HepG2 (cell line): ENCODE data around the gene ESX1. TPM values are rescaled to one million over a fixed set of nuclear protein-coding genes. Genes with fewer than 3 reads are reported as not detected.

Source experiments
- ATAC-seq: fragments of 200-7000 bp; cut with Tn5 transposase; 3 replicates; pipeline ENCODE4 v1.9.1; 2020; ENCODE audit warnings: mild to moderate bottlenecking, moderate library complexity
- BruUV-seq: library from RNA; stranded (reverse); fragments of 400-500 nt; replicated peaks from 2 replicates; lab custom pipeline; 2021; lab: Mats Ljungman, UMichigan
- CTCF ChIA-PET: fragments of 300-600 bp; formaldehyde crosslinking; extraction: SDS; loops from one replicate; lab custom pipeline; 2021; ENCODE audit warnings: low total read pairs, inconsistent platforms, low intra/inter-chr PET ratio; lab: Yijun Ruan, JAX
- POLR2A ChIA-PET: fragments of 350-600 bp; sonication (Branson Sonifier 250); formaldehyde crosslinking; loops from one replicate; lab custom pipeline; 2020; ENCODE audit warnings: antibody characterized with exemption, inconsistent platforms; lab: Yijun Ruan, JAX
- DNase-seq: peaks from one replicate; pipeline ENCODE4 v3.0.0-alpha.2; 2015; ENCODE audit warnings: low spot score
- FAIRE-seq: peaks from 3 replicates; lab custom pipeline; 2011; peaks lifted over from hg19 to GRCh38; lab: Jason Lieb, UNC
- H2AFZ ChIP-seq: one replicate; pipeline ENCODE4 v1.6.1; 2011; ENCODE audit warnings: low read length, inconsistent platforms
- H3K27ac ChIP-seq: fragments of 300-600 bp; 3 replicates; pipeline ENCODE4 v1.8.0; 2011; ENCODE audit warnings: mixed run types, mild to moderate bottlenecking, mixed read lengths, low read length, inconsistent platforms; ENCODE audit not compliant: insufficient read depth; ENCODE audit errors: extremely low read length
- H3K27me3 ChIP-seq, 2 experiments: fragments of 200-600 bp in 1 of 2; 2 replicates in 1 of 2; 3 replicates in 1 of 2; pipeline versions ENCODE4 v1.6.0 to v1.8.0; 2011; ENCODE audit warnings: low read length in 2 of 2, mild to moderate bottlenecking in 2 of 2, moderate library complexity in 2 of 2, inconsistent platforms in 1 of 2; ENCODE audit not compliant: insufficient read depth in 2 of 2, control insufficient read depth in 1 of 2
- H3K36me3 ChIP-seq, 2 experiments: fragments of 200-600 bp in 1 of 2; replicated peaks in 1 of 2; 2 replicates in 1 of 2; 3 replicates in 1 of 2; pipeline versions ENCODE4 v1.5.1 to v1.8.0; 2011; ENCODE audit warnings: low read length in 2 of 2, inconsistent platforms in 1 of 2; ENCODE audit not compliant: insufficient read depth in 2 of 2, control insufficient read depth in 1 of 2
- H3K4me1 ChIP-seq: 2 replicates; pipeline ENCODE4 v1.5.1; 2012; ENCODE audit warnings: low read length, inconsistent platforms; ENCODE audit not compliant: insufficient read depth
- H3K4me2 ChIP-seq: 2 replicates; pipeline ENCODE4 v1.6.0; 2011; ENCODE audit warnings: low read depth, low read length, inconsistent platforms
- H3K4me3 ChIP-seq, 3 experiments: fragments of 200-600 bp in 1 of 3; sonication (generic), shearing (Covaris generic) in 1 of 3; replicated peaks in 1 of 3; 2 replicates each; pipeline ENCODE4 v1.5.1; 2011 to 2016; ENCODE audit warnings: low read length in 3 of 3, inconsistent platforms in 2 of 3, low read depth in 2 of 3, mild to moderate bottlenecking in 2 of 3, control low read depth in 1 of 3, mixed read lengths in 1 of 3; ENCODE audit not compliant: insufficient read depth in 1 of 3
- H3K79me2 ChIP-seq: one replicate; pipeline ENCODE4 v1.6.1; 2011; ENCODE audit warnings: low read length, inconsistent platforms; ENCODE audit not compliant: insufficient read depth
- H3K9ac ChIP-seq: 2 replicates; pipeline ENCODE4 v1.6.0; 2011; ENCODE audit warnings: mild to moderate bottlenecking, low read depth, low read length, inconsistent platforms; ENCODE audit not compliant: insufficient read depth
- H3K9me3 ChIP-seq: 2 replicates; pipeline ENCODE4 v1.5.1; 2012; ENCODE audit warnings: mild to moderate bottlenecking, low read length
- H4K20me1 ChIP-seq: 2 replicates; pipeline ENCODE4 v1.6.0; 2011; ENCODE audit warnings: inconsistent platforms, mild to moderate bottlenecking, low read length, moderate library complexity; ENCODE audit not compliant: insufficient read depth
- AHR ChIP-seq: IDR thresholded peaks from 2 replicates; pipeline ENCODE4 v1.6.1; 2018; ENCODE audit warnings: missing genetic modification reagents, missing compliant biosample characterization
- FOSL2 ChIP-seq: sonication (generic); formaldehyde crosslinking; IDR thresholded peaks from 2 replicates; pipeline ENCODE4 v1.4.0; 2020; ENCODE audit warnings: missing genetic modification reagents
- GPN1 ChIP-seq: sonication (generic); formaldehyde crosslinking; IDR thresholded peaks from 2 replicates; pipeline ENCODE4 v1.5.1; 2020; ENCODE audit warnings: missing genetic modification reagents, borderline replicate concordance
- HOXA7 ChIP-seq: sonication (generic); formaldehyde crosslinking; IDR thresholded peaks from 2 replicates; pipeline ENCODE4 v1.8.1; 2022; ENCODE audit warnings: mild to moderate bottlenecking, missing genetic modification reagents, moderate library complexity
- KAT7 ChIP-seq: IDR thresholded peaks from 2 replicates; pipeline ENCODE4 v1.6.1; 2018; ENCODE audit warnings: borderline replicate concordance, missing compliant biosample characterization
- MXD4 ChIP-seq: IDR thresholded peaks from 2 replicates; pipeline ENCODE4 v1.6.1; 2016; ENCODE audit warnings: mild to moderate bottlenecking, missing biosample characterization, missing genetic modification reagents
- REXO4 ChIP-seq: sonication (generic); formaldehyde crosslinking; IDR thresholded peaks from 2 replicates; pipeline ENCODE4 v1.8.0; 2022; ENCODE audit warnings: missing genetic modification reagents, mild to moderate bottlenecking, borderline replicate concordance
- STAT6 ChIP-seq: sonication (generic); formaldehyde crosslinking; IDR thresholded peaks from 2 replicates; pipeline ENCODE4 v1.4.0; 2020; ENCODE audit warnings: missing genetic modification reagents, mild to moderate bottlenecking, borderline replicate concordance
- SYNCRIP ChIP-seq: fragments of 200-400 bp; formaldehyde crosslinking; IDR thresholded peaks from 2 replicates; pipeline ENCODE4 v1.6.1; 2018; ENCODE audit warnings: mild to moderate bottlenecking, low read depth, low read length; ENCODE audit not compliant: insufficient read depth
- ZNF225 ChIP-seq: sonication (generic); formaldehyde crosslinking; IDR thresholded peaks from 2 replicates; pipeline ENCODE4 v1.4.0; 2020; ENCODE audit warnings: mild to moderate bottlenecking, missing genetic modification reagents
- ZNF317 ChIP-seq: sonication (generic); formaldehyde crosslinking; IDR thresholded peaks from 2 replicates; pipeline ENCODE4 v1.5.0; 2020; ENCODE audit warnings: mild to moderate bottlenecking, missing genetic modification reagents
- ZNF441 ChIP-seq: sonication (generic); formaldehyde crosslinking; IDR thresholded peaks from 2 replicates; pipeline ENCODE4 v1.7.0; 2021; ENCODE audit warnings: missing genetic modification reagents, borderline replicate concordance
- WGBS: methylation state at CpG from one replicate; pipeline ENCODE4 v1.1.6; 2017; ENCODE audit warnings: low lambda C conversion rate; 5-methylcytosine and 5-hydroxymethylcytosine counted together
- in situ Hi-C: cut with HindIII; loops from 2 replicates; pipeline ENCODE4 v1.10.0; 2017; ENCODE audit warnings: low pct_unique_long_range_greater_than_20kb; ENCODE audit not compliant: extremely low pct_ligation_motif_present
- intact Hi-C: fragments of 100-400 bp; cut with micrococcal nuclease; formaldehyde crosslinking; loops from one replicate; pipeline ENCODE4 v1.10.0; 2022; ENCODE audit not compliant: unreplicated experiment
- polyA plus RNA-seq, 8 experiments: library from polyadenylated mRNA; depleted of rRNA in 3 of 8; stranded (reverse) in 7 of 8; unstranded in 1 of 8; fragments of >200 nt; fragmentation: Illumina TruSeq in 4 of 8; extraction: Trizol in 4 of 8; gene quantifications; 2 replicates each; pipeline versions ENCODE4 v1.2.1 to v1.2.3, GENCODE V29; 2011 to 2016; ENCODE audit warnings: low read depth in 4 of 8, missing spikeins in 1 of 8, mixed read lengths in 1 of 8; ENCODE audit not compliant: insufficient read depth in 1 of 8
- total RNA-seq, 5 experiments: library from RNA; depleted of rRNA; stranded (reverse); fragments of >200 nt; fragmentation: Illumina TruSeq; extraction: Trizol; gene quantifications; 2 replicates each; pipeline ENCODE4 v1.2.3, GENCODE V29; 2016; ENCODE audit warnings: low read depth in 1 of 5
- TF ChIP-seq, protein P1 (sequence below): sonication (generic); formaldehyde crosslinking; IDR thresholded peaks from 2 replicates; pipeline ENCODE4 v1.8.1; 2022; ENCODE audit warnings: mild to moderate bottlenecking, missing genetic modification reagents
- TF ChIP-seq, protein P2 (sequence below): fragments of 450-650 bp; IDR thresholded peaks from 2 replicates; pipeline ENCODE4 v1.6.1; 2016

ESX1 gene
- total and polyA plus RNA-seq, 2 of the 13 experiments (the other 11 are each of a cell fraction or from before 2014, with no cell fraction given): not detected

DNA sequence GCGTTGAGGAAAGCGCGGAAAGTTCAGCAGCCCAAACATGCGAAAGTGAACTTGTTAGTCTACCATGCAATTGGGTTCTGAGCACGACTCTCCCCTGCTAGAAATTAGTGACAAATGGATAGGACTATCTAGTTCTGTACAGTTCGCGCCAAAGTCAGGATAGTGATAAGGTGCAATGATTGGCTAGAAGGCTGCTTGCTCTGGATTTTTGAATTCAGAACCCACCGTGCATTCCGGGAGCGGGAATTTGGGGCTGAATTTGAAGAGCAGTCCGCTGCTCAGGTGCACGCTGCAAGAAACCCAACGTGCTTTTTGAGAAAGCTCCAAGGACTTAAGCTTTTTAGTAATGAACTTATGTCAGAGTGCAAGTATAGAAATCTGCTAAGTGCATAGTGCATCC is 732 bp upstream of the ESX1 start:
- Histone ChIP-seq H3K4me3 (no peak overlapping the region), H3K79me2 (no peaks in the 10 kb centered on the region), H3K36me3 (no peaks in the 10 kb centered on the region), H4K20me1 (no peaks in the 10 kb centered on the region), H3K9ac (no peak overlapping the region), H3K27ac (no peak overlapping the region), H3K4me2 (no peak overlapping the region), H3K4me1 (no peaks in the 10 kb centered on the region), H3K9me3 (no peaks in the 10 kb centered on the region), H3K27me3 (peaks cover 1 to 2% of the 10 kb centered on the region in 2 experiments; a peak in 1 of 5 replicates), H2AFZ (no peak overlapping the region)
- intact Hi-C loops: no loop called here
- ChIA-PET CTCF (no interaction called here), POLR2A (no interaction called here)
- FAIRE-seq (no peak), ATAC-seq (no peak), DNase-seq (no peak)
- in situ Hi-C loops: no loop called here
- no peak for TF ChIP-seq MXD4 (CRISPR knock-in tag)
- TF ChIP-seq ZNF317 (CRISPR knock-in tag): no peak
- TF ChIP-seq SYNCRIP: no peak
- TF ChIP-seq KAT7 (CRISPR knock-in tag): no peak
- TF ChIP-seq, protein P1, sequence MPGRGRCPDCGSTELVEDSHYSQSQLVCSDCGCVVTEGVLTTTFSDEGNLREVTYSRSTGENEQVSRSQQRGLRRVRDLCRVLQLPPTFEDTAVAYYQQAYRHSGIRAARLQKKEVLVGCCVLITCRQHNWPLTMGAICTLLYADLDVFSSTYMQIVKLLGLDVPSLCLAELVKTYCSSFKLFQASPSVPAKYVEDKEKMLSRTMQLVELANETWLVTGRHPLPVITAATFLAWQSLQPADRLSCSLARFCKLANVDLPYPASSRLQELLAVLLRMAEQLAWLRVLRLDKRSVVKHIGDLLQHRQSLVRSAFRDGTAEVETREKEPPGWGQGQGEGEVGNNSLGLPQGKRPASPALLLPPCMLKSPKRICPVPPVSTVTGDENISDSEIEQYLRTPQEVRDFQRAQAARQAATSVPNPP (CRISPR knock-in tag): no peak
- TF ChIP-seq STAT6 (CRISPR knock-in tag): no peak
- no peak for TF ChIP-seq ZNF441 (CRISPR knock-in tag)
- no peak for TF ChIP-seq GPN1
- TF ChIP-seq FOSL2 (CRISPR knock-in tag): no peak
- TF ChIP-seq HOXA7 (CRISPR knock-in tag): no peak
- no peak for TF ChIP-seq AHR (CRISPR knock-in tag)
- TF ChIP-seq REXO4 (CRISPR knock-in tag): no peak
- TF ChIP-seq, protein P2, sequence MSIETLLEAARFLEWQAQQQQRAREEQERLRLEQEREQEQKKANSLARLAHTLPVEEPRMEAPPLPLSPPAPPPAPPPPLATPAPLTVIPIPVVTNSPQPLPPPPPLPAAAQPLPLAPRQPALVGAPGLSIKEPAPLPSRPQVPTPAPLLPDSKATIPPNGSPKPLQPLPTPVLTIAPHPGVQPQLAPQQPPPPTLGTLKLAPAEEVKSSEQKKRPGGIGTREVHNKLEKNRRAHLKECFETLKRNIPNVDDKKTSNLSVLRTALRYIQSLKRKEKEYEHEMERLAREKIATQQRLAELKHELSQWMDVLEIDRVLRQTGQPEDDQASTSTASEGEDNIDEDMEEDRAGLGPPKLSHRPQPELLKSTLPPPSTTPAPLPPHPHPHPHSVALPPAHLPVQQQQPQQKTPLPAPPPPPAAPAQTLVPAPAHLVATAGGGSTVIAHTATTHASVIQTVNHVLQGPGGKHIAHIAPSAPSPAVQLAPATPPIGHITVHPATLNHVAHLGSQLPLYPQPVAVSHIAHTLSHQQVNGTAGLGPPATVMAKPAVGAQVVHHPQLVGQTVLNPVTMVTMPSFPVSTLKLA: no peak
- TF ChIP-seq ZNF225 (CRISPR knock-in tag): no peak
- BruUV-seq: no TSS peak
- WGBS: 42% methylated on average over 8 of the region's 13 CpGs
